Ovary (tissue), 9 donors: Measurements from ENCODE around the gene IFNLR1. TPM values are rescaled to one million over a fixed set of nuclear protein-coding genes. Genes with fewer than 3 reads are reported as not detected.

ENCODE experiments used
- DNase-seq, 5 donors: peaks; one replicate each; pipeline ENCODE4 v3.0.0-alpha.2; 2019 to 2020
- H3K27ac ChIP-seq, 2 donors: fragments of 200-600 bp; one replicate each; pipeline versions ENCODE4 v1.5.1 to v1.8.0; 2019 to 2022
- H3K27me3 ChIP-seq: fragments of 200-600 bp; one replicate; pipeline ENCODE4 v1.8.0; 2022
- H3K36me3 ChIP-seq: fragments of 200-600 bp; sonication (generic); one replicate; pipeline ENCODE4 v1.5.1; 2019
- H3K4me1 ChIP-seq: one replicate; pipeline ENCODE4 v1.8.1; 2013; ENCODE audit warnings: mild to moderate bottlenecking, moderate library complexity; ENCODE audit not compliant: insufficient read depth
- H3K4me3 ChIP-seq: fragments of 200-600 bp; sonication (generic); one replicate; pipeline ENCODE4 v1.5.1; 2017
- H3K9me3 ChIP-seq, 2 donors: fragments of 200-600 bp in 1 of 2; sonication (generic) in 1 of 2; one replicate each; pipeline versions ENCODE4 v1.5.1 to v1.8.1; 2013 to 2019; ENCODE audit warnings: mild to moderate bottlenecking in 1 of 2, moderate library complexity in 1 of 2
- EP300 ChIP-seq: sonication (generic); formaldehyde crosslinking; IDR thresholded peaks from one replicate; pipeline ENCODE4 v1.6.1; 2017; ENCODE audit warnings: antibody characterized with exemption
- POLR2A ChIP-seq: fragments of 450-650 bp; IDR thresholded peaks from one replicate; pipeline ENCODE4 v1.6.1; 2017; ENCODE audit warnings: antibody characterized with exemption, mild to moderate bottlenecking, moderate library complexity
- WGBS, 3 donors: extraction: QIAGEN DNeasy Blood & Tissue Kit in 1 of 3; methylation state at CpG; one replicate each; pipeline versions ENCODE4 v1.1.5 to v1.1.7; 2013 to 2017; 5-methylcytosine and 5-hydroxymethylcytosine counted together
- intact Hi-C, 4 donors: fragments of 100-400 bp; cut with DNase I; formaldehyde crosslinking; loops; one replicate each; pipeline versions ENCODE4 v1.11.0 to v1.15.1; 2022 to 2023
- polyA plus RNA-seq, 2 donors: library from polyadenylated mRNA; stranded (reverse); fragments of 200-250 nt in 1 of 2; fragments of 350-450 nt in 1 of 2; fragmentation: Illumina TruSeq in 1 of 2; extraction: RNeasy Lipid Tissue Mini Kit (QIAGEN cat#74804) in 1 of 2; gene quantifications; one replicate each; pipeline ENCODE4 v1.2.3, GENCODE V29; 2013 to 2014
- total RNA-seq, 7 donors: library from RNA; depleted of rRNA in 2 of 7; stranded (reverse); fragments of >200 nt in 2 of 7; fragmentation: NEBNext Ultra II Directional in 3 of 7; extraction: Animal tissue kit (Norgen Biotek cat#: 25700) in 3 of 7; gene quantifications; one replicate each; pipeline versions ENCODE4 v1.1.0 to v1.2.4, GENCODE V29; 2016 to 2023
- TF ChIP-seq, protein P1 (sequence below), 3 donors: fragments of 450-650 bp in 2 of 3; fragments of 200-600 bp in 1 of 3; IDR thresholded peaks; one replicate each; pipeline versions ENCODE4 v1.5.1 to v1.8.0; 2016 to 2022; ENCODE audit warnings: antibody characterized with exemption in 3 of 3, mild to moderate bottlenecking in 1 of 3
- donor health status: DM: no; HTN: no; CAD: no; lungs with moderate emphysema.
- donor health status: DM: no; HTN: no; CAD: no.
- donor health status: Bipolar disorder and iron deficiency.
- donor health status: DM: yes; HTN: yes; CAD: no.
- donor health status: DM: no; HTN: no; CAD: no.
- donor health status: DM: yes; HTN: yes; CAD: no.

IFNLR1 gene
- total and polyA plus RNA-seq, 9 donors: 0.40 to 2.8 (median 1.8) TPM

DNA sequence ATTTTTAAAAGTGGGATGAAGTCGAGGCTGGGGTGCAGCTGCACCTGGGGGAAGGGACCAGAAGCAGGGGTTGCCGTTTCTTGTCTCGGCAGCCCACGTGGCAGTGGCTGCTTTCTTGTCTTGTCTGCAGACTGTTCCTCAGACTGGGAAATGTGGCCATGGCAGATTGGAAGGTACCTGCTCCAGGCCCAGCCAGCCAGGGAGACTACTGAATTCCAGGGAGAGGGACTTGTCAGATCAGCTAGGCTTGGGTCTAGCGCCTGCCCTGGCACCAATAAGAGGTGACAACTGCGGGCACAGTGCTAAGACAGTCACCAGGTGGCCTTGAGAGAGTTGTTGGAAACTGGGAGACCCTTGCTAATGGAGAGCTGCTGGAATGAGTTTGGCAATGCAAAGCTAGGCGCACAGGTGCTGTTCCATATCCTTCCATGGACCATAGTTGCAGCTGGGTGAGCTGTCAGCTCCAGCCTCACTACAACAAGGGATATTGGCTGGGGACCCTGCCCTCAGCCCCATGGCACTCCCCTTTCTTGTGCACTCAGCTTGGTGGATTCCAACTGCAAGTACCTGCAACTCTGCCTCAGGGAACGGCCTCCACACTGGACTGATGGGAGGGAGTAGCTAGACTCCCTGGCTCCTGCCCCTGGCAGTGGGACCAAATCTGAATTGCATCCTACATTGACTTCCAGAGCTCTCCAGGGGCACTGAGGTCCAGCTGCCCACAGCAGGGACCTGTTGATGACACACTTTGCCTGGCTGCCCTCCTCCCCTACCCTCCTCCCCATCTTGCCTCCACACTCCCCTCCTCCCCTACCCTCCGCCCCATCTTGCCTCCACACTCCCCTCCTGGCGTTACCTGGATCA is 34.2 kb downstream of the IFNLR1 start:
- no peak for DNase-seq
- Histone ChIP-seq H3K36me3 (no peaks in the 10 kb centered on the region), H3K9me3 (no peaks in the 10 kb centered on the region), H3K27ac (no peak overlapping the region), H3K4me1 (no peaks in the 10 kb centered on the region), H3K4me3 (no peak overlapping the region), H3K27me3 (no peaks in the 10 kb centered on the region)
- WGBS, 3 donors: 78 to 85% (median 83%) methylated on average over 10 of the region's 10 CpGs
- intact Hi-C loops: no loop called here
- TF ChIP-seq, protein P1, sequence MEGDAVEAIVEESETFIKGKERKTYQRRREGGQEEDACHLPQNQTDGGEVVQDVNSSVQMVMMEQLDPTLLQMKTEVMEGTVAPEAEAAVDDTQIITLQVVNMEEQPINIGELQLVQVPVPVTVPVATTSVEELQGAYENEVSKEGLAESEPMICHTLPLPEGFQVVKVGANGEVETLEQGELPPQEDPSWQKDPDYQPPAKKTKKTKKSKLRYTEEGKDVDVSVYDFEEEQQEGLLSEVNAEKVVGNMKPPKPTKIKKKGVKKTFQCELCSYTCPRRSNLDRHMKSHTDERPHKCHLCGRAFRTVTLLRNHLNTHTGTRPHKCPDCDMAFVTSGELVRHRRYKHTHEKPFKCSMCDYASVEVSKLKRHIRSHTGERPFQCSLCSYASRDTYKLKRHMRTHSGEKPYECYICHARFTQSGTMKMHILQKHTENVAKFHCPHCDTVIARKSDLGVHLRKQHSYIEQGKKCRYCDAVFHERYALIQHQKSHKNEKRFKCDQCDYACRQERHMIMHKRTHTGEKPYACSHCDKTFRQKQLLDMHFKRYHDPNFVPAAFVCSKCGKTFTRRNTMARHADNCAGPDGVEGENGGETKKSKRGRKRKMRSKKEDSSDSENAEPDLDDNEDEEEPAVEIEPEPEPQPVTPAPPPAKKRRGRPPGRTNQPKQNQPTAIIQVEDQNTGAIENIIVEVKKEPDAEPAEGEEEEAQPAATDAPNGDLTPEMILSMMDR (IDR thresholded peaks at IDR 0.05): no peak
- TF ChIP-seq POLR2A (no peak), EP300 (no peak)

DNA sequence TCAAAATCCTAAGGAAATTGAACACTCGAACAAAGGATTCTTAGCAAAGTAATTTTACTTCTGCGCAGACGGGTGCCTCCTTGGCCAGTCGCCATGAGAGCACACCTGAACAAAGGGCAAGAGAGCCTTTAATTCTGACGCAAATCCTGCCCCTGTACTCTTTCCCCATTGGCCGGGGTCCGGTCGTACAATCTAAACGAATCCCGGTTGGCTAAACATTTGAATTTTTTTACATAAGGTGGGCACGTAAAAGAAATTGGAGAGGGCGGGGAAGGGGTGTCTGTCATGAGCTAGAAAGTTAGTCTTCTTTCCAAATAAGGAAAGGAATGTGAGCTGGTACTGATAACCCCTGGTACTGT is 35.9 kb downstream of the IFNLR1 start:
- TF ChIP-seq EP300: no peak
- no peak for TF ChIP-seq POLR2A
- TF ChIP-seq, protein P1 (IDR thresholded peaks at IDR 0.05): no peak
- Histone ChIP-seq H3K27me3 (no peaks in the 10 kb centered on the region), H3K4me1 (no peaks in the 10 kb centered on the region), H3K27ac (no peak overlapping the region), H3K36me3 (no peaks in the 10 kb centered on the region), H3K4me3 (no peak overlapping the region), H3K9me3 (no peaks in the 10 kb centered on the region)
- DNase-seq: no peak
- 35 to 39% (median 36%) methylated on average over 12 of the region's 12 CpGs for WGBS, 3 donors
- intact Hi-C loops: no loop called here

DNA sequence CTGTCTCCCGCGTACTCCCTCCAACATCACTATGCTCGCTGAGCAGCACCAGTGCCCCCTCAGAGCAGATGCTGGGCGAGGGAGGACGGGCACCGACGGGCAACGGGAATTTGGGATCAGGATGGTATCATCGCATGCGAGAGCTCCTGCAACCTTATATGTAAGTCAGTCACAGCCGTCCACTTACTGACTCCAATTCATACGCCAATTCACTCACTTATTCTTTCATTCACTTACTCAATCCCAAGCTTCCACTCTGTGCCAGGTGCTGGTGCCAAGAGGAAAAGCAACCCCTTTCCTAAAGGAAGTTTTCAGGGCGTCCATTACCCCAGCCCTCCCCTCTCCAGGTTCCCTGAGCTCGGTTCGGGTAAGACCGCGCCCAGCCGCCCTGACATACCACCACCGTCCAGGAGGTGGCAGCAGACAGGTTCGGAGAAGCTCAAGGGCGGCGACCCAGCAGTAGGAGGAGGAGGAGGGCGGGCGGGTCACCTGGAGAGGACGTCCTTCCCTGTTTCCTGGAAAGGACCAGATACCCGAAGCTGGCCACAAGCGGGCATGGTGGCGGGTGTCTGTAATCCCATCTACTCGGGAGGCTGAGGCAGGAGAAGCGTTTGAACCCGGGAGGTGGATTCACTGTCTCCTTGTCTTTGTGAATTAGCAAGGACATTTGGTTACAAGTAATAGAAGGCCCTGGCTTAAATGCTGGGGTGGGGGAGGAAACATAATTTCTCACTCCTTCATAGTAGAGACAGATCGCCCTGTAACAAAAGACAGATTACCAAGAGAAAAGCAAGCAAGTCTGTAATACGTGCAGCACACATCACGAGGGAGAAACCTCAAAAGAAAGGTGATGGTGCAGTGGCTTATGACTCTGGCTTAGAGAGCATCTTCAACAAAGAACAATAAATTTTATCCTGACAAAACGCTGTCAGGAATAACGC is 36.6 kb downstream of the IFNLR1 start:
- Histone ChIP-seq H3K27ac (no peak overlapping the region), H3K4me3 (no peak overlapping the region)
- peak; percentile 79 to 88 (median 85) for DNase-seq

DNA sequence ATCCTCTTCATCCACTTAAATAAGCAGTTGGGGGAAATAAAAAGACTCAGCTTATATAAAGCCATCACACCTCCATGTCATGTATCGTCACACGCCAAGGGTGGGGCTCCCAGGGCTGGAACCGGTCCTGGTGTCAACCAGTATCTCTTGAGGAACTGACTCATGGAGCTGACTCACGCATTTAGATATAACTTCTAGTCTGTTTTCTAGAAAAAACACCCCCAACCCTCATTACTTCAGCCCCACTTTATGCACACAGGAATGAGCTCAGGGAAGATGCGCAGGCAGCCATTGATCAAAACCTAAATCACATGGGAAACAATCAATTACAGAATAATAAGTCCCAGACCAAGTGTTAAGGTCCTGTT is 37.2 kb downstream of the IFNLR1 start:
- 47 to 57% (median 50%) methylated on average over 5 of the region's 5 CpGs for WGBS, 3 donors
- no peaks in the 10 kb centered on the region for H3K27me3 ChIP-seq
- intact Hi-C loops: no loop called here
- no peaks in the 10 kb centered on the region for H3K36me3 ChIP-seq
- no peak overlapping the region for H3K27ac ChIP-seq
- H3K9me3 ChIP-seq: no peaks in the 10 kb centered on the region
- no peaks in the 10 kb centered on the region for H3K4me1 ChIP-seq
- TF ChIP-seq, protein P1 (IDR thresholded peaks at IDR 0.05): no peak
- TF ChIP-seq POLR2A (no peak), EP300 (no peak)
- no peak for DNase-seq
- no peak overlapping the region for H3K4me3 ChIP-seq

More for the DNA sequence above, 36.6 kb downstream of the IFNLR1 start:
- Histone ChIP-seq H3K36me3 (no peaks in the 10 kb centered on the region), H3K9me3 (no peaks in the 10 kb centered on the region), H3K4me1 (no peaks in the 10 kb centered on the region), H3K27me3 (no peaks in the 10 kb centered on the region)
- whole genome bisulfite sequencing, 3 donors: 12 to 17% (median 14%) methylated on average over 36 of the region's 36 CpGs
- no peak for TF ChIP-seq EP300
- TF ChIP-seq, protein P1 (IDR thresholded peaks at IDR 0.05): peak; percentile 49 to 71 (median 71)
- TF ChIP-seq POLR2A: no peak
- intact Hi-C loops: no loop called here
